ENCODE results near the gene ASH1L.

GRCh38 chr1:155478270-155478852 lies 84.2 kb downstream of the ASH1L start:
- TF ChIP-seq CTCF (IDR thresholded peaks at IDR 0.05 in 2 of 3, conservative IDR thresholded peaks at IDR 0.05 in 1 of 3; ENCODE audit: insufficient read depth in 2 of 3, low read depth in 1 of 3, low read length in 3 of 3) (no peak), SRF (CRISPR knock-in tag; IDR thresholded peaks at IDR 0.05) (no peak), ZNF263 (CRISPR knock-in tag; IDR thresholded peaks at IDR 0.05; ENCODE audit: borderline replicate concordance) (no peak), MAX (CRISPR knock-in tag; IDR thresholded peaks at IDR 0.05) (no peak), RAD21 (CRISPR knock-in tag; conservative IDR thresholded peaks at IDR 0.05 in 1 of 2, IDR thresholded peaks at IDR 0.05 in 1 of 2) (no peak), FOSL1 (tag; conservative IDR thresholded peaks at IDR 0.05) (no peak), ZNF274 (IDR thresholded peaks at IDR 0.05; ENCODE audit: borderline replicate concordance, low read depth, low read length) (no peak), HDGF (IDR thresholded peaks at IDR 0.05) (no peak), PATZ1 (CRISPR knock-in tag; IDR thresholded peaks at IDR 0.05; ENCODE audit: borderline replicate concordance) (no peak), SRSF1 (IDR thresholded peaks at IDR 0.05; ENCODE audit: low read depth, low read length) (no peak), ZNF282 (CRISPR knock-in tag; IDR thresholded peaks at IDR 0.05) (no peak), ETV5 (CRISPR knock-in tag; IDR thresholded peaks at IDR 0.05; ENCODE audit: low read depth) (no peak), GABPA (tag; conservative IDR thresholded peaks at IDR 0.05; ENCODE audit: low read depth) (no peak), SMC3 (conservative IDR thresholded peaks at IDR 0.05; ENCODE audit: insufficient read depth, low read depth, low read length) (no peak)
